Activated CD4-positive, alpha-beta memory T cell treated with anti-CD3 and anti-CD28 coated beads for 36 hours (primary cell): ENCODE measurements around the gene NT5C3A. TPM values are rescaled to one million over a fixed set of nuclear protein-coding genes. Genes with fewer than 3 reads are reported as not detected.

Source experiments
- CTCF ChIA-PET: fragments of 350-600 bp; sonication (Branson Sonifier 250); formaldehyde crosslinking; loops from one replicate; lab custom pipeline; 2021; ENCODE audit warnings: antibody characterized with exemption, inconsistent platforms; lab: Charles Lee
- POLR2A ChIA-PET: fragments of 350-600 bp; sonication (Branson Sonifier 250); formaldehyde crosslinking; loops from one replicate; lab custom pipeline; 2021; ENCODE audit warnings: antibody characterized with exemption; lab: Charles Lee
- DNase-seq: peaks from one replicate; pipeline ENCODE4 v3.0.0-alpha.2; 2020
- H3K27ac Mint-ChIP-seq: one replicate; pipeline ENCODE4 v1.8.0; 2021; ENCODE audit warnings: mixed read lengths
- H3K27me3 Mint-ChIP-seq: one replicate; pipeline ENCODE4 v1.8.0; 2021; ENCODE audit warnings: mixed read lengths
- H3K36me3 Mint-ChIP-seq: one replicate; pipeline ENCODE4 v1.8.0; 2021; ENCODE audit warnings: mixed read lengths
- H3K4me1 Mint-ChIP-seq: one replicate; pipeline ENCODE4 v1.8.0; 2021; ENCODE audit warnings: low read depth, mixed read lengths
- H3K4me3 Mint-ChIP-seq: one replicate; pipeline ENCODE4 v1.8.0; 2021; ENCODE audit warnings: mild to moderate bottlenecking, mixed read lengths
- H3K9me3 Mint-ChIP-seq: one replicate; pipeline ENCODE4 v1.8.0; 2021; ENCODE audit warnings: mixed read lengths
- intact Hi-C: fragments of 100-400 bp; cut with micrococcal nuclease; formaldehyde crosslinking; loops from one replicate; pipeline ENCODE4 v1.15.1; 2023
- total RNA-seq, 2 experiments: library from RNA; stranded (reverse); gene quantifications; one replicate each; pipeline ENCODE4 v1.2.3, GENCODE V29; 2021

The NT5C3A gene
- total RNA-seq, 2 experiments from 2014 or later = 38.5 to 42.8 TPM

DNA sequence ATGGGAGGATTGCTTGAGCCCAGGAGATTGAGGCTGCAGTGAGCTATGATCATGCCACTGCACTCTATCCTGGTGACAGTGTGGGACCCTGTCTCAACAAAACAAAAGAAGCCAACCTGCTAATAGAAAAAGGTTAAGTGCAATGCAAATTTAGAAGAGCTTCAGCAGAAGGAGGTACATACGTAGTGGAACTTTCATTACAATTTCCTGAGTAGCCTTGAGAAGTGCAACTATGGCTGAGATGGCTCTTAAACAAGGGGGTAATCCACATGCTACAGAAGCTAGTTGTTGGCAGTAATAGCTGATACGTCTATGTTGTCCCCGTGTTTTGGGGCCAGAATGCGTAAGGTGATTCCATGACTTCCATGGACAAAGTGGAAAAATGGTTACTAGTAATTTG is 10.7 kb upstream of the NT5C3A start:
- CTCF ChIA-PET = interaction anchor here (1.6 to 1.7 kb wide), 2 partner anchors 34 to 37 kb away, joined by 4 to 8 read pairs; partner anchors contain the start of gene RP9
- DNase-seq = no peak
- peaks cover 16% of the 10 kb centered on the region for H3K9me3 Mint-ChIP-seq

DNA sequence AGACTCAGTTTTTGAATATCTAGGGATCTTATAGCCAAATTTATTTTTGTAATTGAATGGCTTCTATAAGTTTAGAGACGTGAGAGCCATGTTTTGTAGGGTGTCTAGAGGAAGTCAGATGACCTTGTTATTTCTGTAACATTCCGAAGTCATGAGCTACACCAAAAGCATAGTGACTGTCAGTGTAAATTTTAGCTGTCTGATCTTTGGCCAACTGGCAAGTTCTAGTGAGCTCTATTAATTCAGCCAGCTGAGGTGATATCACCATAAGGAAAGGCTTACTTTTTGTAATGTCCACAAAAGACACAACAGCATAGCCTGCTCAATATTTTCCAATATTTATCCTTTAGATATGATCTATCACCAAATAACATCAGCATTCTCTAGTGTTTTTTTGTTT is 9.9 kb upstream of the NT5C3A start:
- POLR2A ChIA-PET = interaction anchor here (1.3 kb wide), 1 partner anchor 9 kb away, joined by 8 read pairs; no protein-coding TSS in a partner anchor
- Mint-ChIP-seq H3K9me3 (peaks cover 16% of the 10 kb centered on the region), H3K36me3 (peaks cover 5% of the 10 kb centered on the region)

More for the DNA sequence above, 10.7 kb upstream of the NT5C3A start:
- no peak overlapping the region for H3K4me3 Mint-ChIP-seq
- H3K36me3 Mint-ChIP-seq = peaks cover 5% of the 10 kb centered on the region
- intact Hi-C loops = no loop called here
- H3K27me3 Mint-ChIP-seq = peaks cover 7% of the 10 kb centered on the region
- H3K27ac Mint-ChIP-seq = no peak overlapping the region
- peaks cover 19% of the 10 kb centered on the region for H3K4me1 Mint-ChIP-seq
- POLR2A ChIA-PET = interaction anchor here (1.3 kb wide), 1 partner anchor 10 kb away, joined by 8 read pairs; no protein-coding TSS in a partner anchor

GRCh38 chr7:33070831-33071230 is 8.3 kb upstream of the NT5C3A start:
- H3K36me3 Mint-ChIP-seq = peaks cover 10% of the 10 kb centered on the region

More for the DNA sequence above, 9.9 kb upstream of the NT5C3A start:
- H3K4me1 Mint-ChIP-seq = peaks cover 15% of the 10 kb centered on the region
- no peak overlapping the region for H3K27ac Mint-ChIP-seq
- peaks cover 7% of the 10 kb centered on the region for H3K27me3 Mint-ChIP-seq
- intact Hi-C loops = no loop called here
- no peak overlapping the region for H3K4me3 Mint-ChIP-seq
- DNase-seq = no peak
- CTCF ChIA-PET = interaction anchor here (0.5 to 1.7 kb wide), 3 partner anchors 16 to 37 kb away, joined by 3 to 8 read pairs (median 4); partner anchors contain the start of gene RP9

GRCh38 chr7:33070277-33070676 is 7.7 kb upstream of the NT5C3A start:
- intact Hi-C loops = no loop called here
- Mint-ChIP-seq H3K36me3 (peaks cover 12% of the 10 kb centered on the region), H3K27ac (no peak overlapping the region), H3K9me3 (peaks cover 30% of the 10 kb centered on the region), H3K4me1 (no peaks in the 10 kb centered on the region), H3K4me3 (no peak overlapping the region), H3K27me3 (peaks cover 7% of the 10 kb centered on the region)
- CTCF ChIA-PET = interaction anchor here (1.6 kb wide), 1 partner anchor 38 kb away, joined by 4 read pairs; the partner anchor contains the start of gene RP9
- DNase-seq = no peak
- POLR2A ChIA-PET = no interaction called here

More at GRCh38 chr7:33070831-33071230, 8.3 kb upstream of the NT5C3A start:
- POLR2A ChIA-PET = no interaction called here
- Mint-ChIP-seq H3K27ac (no peak overlapping the region), H3K4me3 (no peak overlapping the region), H3K27me3 (peaks cover 7% of the 10 kb centered on the region), H3K9me3 (peaks cover 28% of the 10 kb centered on the region), H3K4me1 (no peaks in the 10 kb centered on the region)
- CTCF ChIA-PET = no interaction called here
- intact Hi-C loops = no loop called here
- DNase-seq = no peak

GRCh38 chr7:33067921-33068320 is 5.3 kb upstream of the NT5C3A start:
- H3K36me3 Mint-ChIP-seq = peaks cover 12% of the 10 kb centered on the region
- ChIA-PET CTCF (interaction anchor here (0.6 kb wide), 1 partner anchor 438 kb away, joined by 3 read pairs; no protein-coding TSS in a partner anchor), POLR2A (no interaction called here)
- H3K4me3 Mint-ChIP-seq = no peak overlapping the region
- peaks cover 30% of the 10 kb centered on the region for H3K9me3 Mint-ChIP-seq
- intact Hi-C loops = no loop called here
- peaks cover 3% of the 10 kb centered on the region for H3K27me3 Mint-ChIP-seq
- peaks cover 6% of the 10 kb centered on the region for H3K4me1 Mint-ChIP-seq
- no peak overlapping the region for H3K27ac Mint-ChIP-seq
- no peak for DNase-seq

DNA sequence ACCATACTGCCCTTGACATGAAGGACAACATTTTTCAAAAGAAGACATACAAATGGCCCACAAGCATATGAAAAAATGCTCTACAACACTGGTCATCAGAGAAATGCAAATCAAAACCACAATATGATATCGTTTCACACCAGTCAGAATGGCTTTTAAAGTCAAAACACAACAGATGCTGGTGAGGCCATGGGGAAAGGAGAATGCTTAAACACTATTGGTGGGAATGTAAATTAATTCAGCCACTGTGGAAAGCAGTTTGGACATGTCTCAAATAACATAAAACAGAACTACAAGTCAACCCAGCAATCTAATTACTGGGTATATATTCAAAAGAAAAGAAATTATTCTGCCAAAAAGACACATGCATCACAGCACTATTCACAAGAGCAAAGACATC is 4.2 kb upstream of the NT5C3A start:
- Mint-ChIP-seq H3K4me3 (no peak overlapping the region), H3K27ac (no peak overlapping the region), H3K9me3 (peaks cover 30% of the 10 kb centered on the region), H3K27me3 (no peaks in the 10 kb centered on the region), H3K36me3 (peaks cover 12% of the 10 kb centered on the region), H3K4me1 (peaks cover 6% of the 10 kb centered on the region)
- POLR2A ChIA-PET = no interaction called here
- intact Hi-C loops = no loop called here
- CTCF ChIA-PET = no interaction called here
- DNase-seq = no peak

DNA sequence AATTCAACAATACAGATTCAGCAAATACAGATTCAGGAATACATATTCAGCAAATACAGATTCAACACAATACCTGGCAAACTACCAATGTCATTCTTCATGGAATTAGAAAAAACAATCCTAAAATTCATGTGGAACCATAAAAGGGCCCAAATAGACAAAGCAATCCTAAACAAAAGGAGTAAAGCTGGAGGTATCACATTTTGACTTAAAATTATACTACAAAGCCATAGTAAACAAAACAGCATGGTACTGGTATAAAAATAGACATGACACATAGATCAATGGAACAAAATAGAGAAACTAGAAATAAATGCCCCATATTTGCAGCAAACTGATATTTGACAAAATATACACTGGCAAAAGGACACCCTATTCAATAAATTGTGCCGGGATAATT is 3.4 kb upstream of the NT5C3A start:
- H3K27ac Mint-ChIP-seq = no peak overlapping the region
- CTCF ChIA-PET = no interaction called here
- peaks cover 12% of the 10 kb centered on the region for H3K36me3 Mint-ChIP-seq
- peaks cover 29% of the 10 kb centered on the region for H3K9me3 Mint-ChIP-seq
- DNase-seq = no peak
- no peak overlapping the region for H3K4me3 Mint-ChIP-seq
- peaks cover 7% of the 10 kb centered on the region for H3K4me1 Mint-ChIP-seq
- POLR2A ChIA-PET = no interaction called here
- no peaks in the 10 kb centered on the region for H3K27me3 Mint-ChIP-seq
- intact Hi-C loops = no loop called here

DNA sequence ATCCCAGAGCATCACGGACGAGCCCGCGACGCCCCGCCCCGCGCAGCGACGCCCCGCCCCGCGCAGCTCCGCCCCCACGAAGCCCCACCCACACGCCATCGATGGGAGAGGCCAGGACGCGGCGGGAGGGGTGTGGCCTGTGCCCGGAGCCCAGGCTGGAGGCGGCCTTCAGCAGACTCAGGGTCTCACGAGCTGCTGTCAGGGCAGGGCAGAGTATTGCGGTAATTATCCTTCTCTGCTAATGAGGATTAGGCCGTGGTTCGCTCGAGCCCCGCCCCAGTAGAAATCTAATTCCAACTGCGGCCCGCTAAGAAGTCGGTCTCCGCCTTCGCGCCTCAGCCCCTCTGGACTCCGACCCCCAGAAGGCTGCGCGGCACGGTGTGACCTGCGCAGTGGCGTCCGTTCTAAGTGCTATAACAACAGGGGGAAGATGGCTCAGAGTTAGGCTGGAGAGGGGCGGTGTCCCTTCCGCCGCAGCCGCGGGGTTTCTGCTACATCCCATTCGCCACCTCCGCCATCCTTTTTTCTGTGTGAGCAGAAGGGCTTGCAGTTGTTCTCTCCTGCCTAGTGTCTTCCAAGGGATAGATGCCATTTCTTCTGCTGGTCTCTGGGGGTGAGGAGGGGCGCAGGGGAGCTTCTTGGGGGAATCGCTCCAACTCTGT is 337 bp upstream of the NT5C3A start:
- Mint-ChIP-seq H3K9me3 (peaks cover 13% of the 10 kb centered on the region), H3K36me3 (peaks cover 11% of the 10 kb centered on the region), H3K4me3 (peak overlapping the region; percentile 90), H3K4me1 (peaks cover 31% of the 10 kb centered on the region), H3K27ac (peak overlapping the region; percentile 88), H3K27me3 (no peaks in the 10 kb centered on the region)
- CTCF ChIA-PET = interaction anchor here (0.6 to 4.3 kb wide), 7 partner anchors 9 to 262 kb away, joined by 3 to 34 read pairs (median 3); partner anchors contain the start of gene RP9
- intact Hi-C loops = loop anchor here (1.0 to 2.0 kb wide), 7 partner anchors 9 to 568 kb away; partner anchors contain the start of genes AVL9, BBS9 and RP9
- peak; percentile 95 for DNase-seq
- POLR2A ChIA-PET = interaction anchor here (0.6 to 2.9 kb wide), 9 partner anchors 10 to 567 kb away, joined by 3 to 18 read pairs (median 5); partner anchors contain the start of genes AVL9, BBS9, KBTBD2 and RP9

GRCh38 chr7:33061282-33061937 is 1.2 kb downstream of the NT5C3A start:
- Mint-ChIP-seq H3K36me3 (peaks cover 14% of the 10 kb centered on the region), H3K4me1 (peaks cover 35% of the 10 kb centered on the region), H3K27me3 (no peaks in the 10 kb centered on the region), H3K4me3 (peak overlapping the region; percentile 90), H3K9me3 (peaks cover 8% of the 10 kb centered on the region), H3K27ac (peak overlapping the region; percentile 82)
- intact Hi-C loops = no loop called here
- POLR2A ChIA-PET = interaction anchor here (1.0 to 2.9 kb wide), 6 partner anchors 19 to 566 kb away, joined by 3 to 18 read pairs (median 4); partner anchors contain the start of genes AVL9, BBS9, KBTBD2 and RP9
- CTCF ChIA-PET = interaction anchor here (1.0 to 4.3 kb wide), 4 partner anchors 47 to 261 kb away, joined by 3 to 34 read pairs (median 3); partner anchors contain the start of gene RP9
- no peak for DNase-seq

- Mint-ChIP-seq H3K27ac (peak overlapping the region; percentile 20), H3K27me3 (no peaks in the 10 kb centered on the region), H3K4me1 (peaks cover 49% of the 10 kb centered on the region), H3K36me3 (peaks cover 8% of the 10 kb centered on the region), H3K9me3 (no peaks in the 10 kb centered on the region), H3K4me3 (no peak overlapping the region)
- intact Hi-C loops = no loop called here
- CTCF ChIA-PET = interaction anchor here (1.4 kb wide), 1 partner anchor 259 kb away, joined by 3 read pairs; no protein-coding TSS in a partner anchor
- POLR2A ChIA-PET = interaction anchor here (2.0 kb wide), 1 partner anchor 19 kb away, joined by 4 read pairs; no protein-coding TSS in a partner anchor
- no peak for DNase-seq
Measured at GRCh38 chr7:33059635-33060034, 2.9 kb downstream of the NT5C3A start.

DNA sequence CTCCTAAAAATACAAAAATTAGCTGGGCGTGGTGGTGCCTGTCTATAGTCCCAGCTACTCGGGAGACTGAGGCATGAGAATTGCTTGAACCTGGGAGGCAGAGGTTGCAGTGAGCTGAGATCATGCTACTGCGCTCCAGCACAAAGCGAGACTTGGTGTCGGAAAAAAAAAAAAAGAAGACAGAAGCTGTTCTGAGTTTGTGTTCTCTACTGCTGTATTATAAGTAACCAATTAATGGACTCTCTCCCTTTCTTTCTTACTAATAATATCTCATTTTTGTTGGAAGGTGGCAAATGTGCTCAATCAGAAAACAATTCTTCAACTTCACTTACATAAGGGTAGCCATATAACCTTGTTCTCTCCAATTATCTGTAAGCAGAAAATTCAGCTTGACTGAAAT is 7.4 kb downstream of the NT5C3A start:
- DNase-seq = no peak
- Mint-ChIP-seq H3K9me3 (no peaks in the 10 kb centered on the region), H3K27ac (peak overlapping the region; percentile 72), H3K4me1 (peaks cover 59% of the 10 kb centered on the region), H3K36me3 (peaks cover 8% of the 10 kb centered on the region), H3K4me3 (no peak overlapping the region), H3K27me3 (no peaks in the 10 kb centered on the region)
- intact Hi-C loops = loop anchor here (2.0 kb wide), 1 partner anchor 162 kb away; no protein-coding TSS in a partner anchor
- CTCF ChIA-PET = interaction anchor here (0.9 to 5.3 kb wide), 4 partner anchors 10 to 208 kb away, joined by 3 to 20 read pairs (median 6); no protein-coding TSS in a partner anchor
- POLR2A ChIA-PET = no interaction called here
